Vagina (tissue), 2 donors: ENCODE results near the gene EP400. TPM values are rescaled to one million over a fixed set of nuclear protein-coding genes. Genes with fewer than 3 reads are reported as not detected.

Source experiments
- DNase-seq, 2 donors: peaks; one replicate each; pipeline ENCODE4 v3.0.0-alpha.2; 2017; ENCODE audit errors: extremely low spot score in 2 of 2
- H3K27ac ChIP-seq: fragments of 200-600 bp; sonication (generic); one replicate; pipeline ENCODE4 v1.5.1; 2019
- H3K27me3 ChIP-seq: fragments of 200-600 bp; sonication (generic); one replicate; pipeline ENCODE4 v1.5.1; 2019
- H3K36me3 ChIP-seq, 2 donors: fragments of 200-600 bp; sonication (generic); one replicate each; pipeline ENCODE4 v1.5.1; 2017 to 2019
- H3K4me1 ChIP-seq: fragments of 200-600 bp; sonication (generic); one replicate; pipeline ENCODE4 v1.5.1; 2019
- H3K4me3 ChIP-seq, 2 donors: fragments of 200-600 bp; sonication (generic); 1 replicate in 1 of 2; 2 replicates in 1 of 2; pipeline ENCODE4 v1.5.1; 2016 to 2019
- H3K9me3 ChIP-seq: fragments of 200-600 bp; sonication (generic); one replicate; pipeline ENCODE4 v1.5.1; 2019
- CTCF ChIP-seq, 3 experiments: fragments of 450-650 bp in 2 of 3; fragments of 200-600 bp in 1 of 3; sonication (generic) in 1 of 3; IDR thresholded peaks; one replicate each; pipeline ENCODE4 v1.5.1; 2017 to 2019; ENCODE audit warnings: antibody characterized with exemption in 3 of 3, mild to moderate bottlenecking in 2 of 3, moderate library complexity in 2 of 3
- POLR2A ChIP-seq, 2 donors: fragments of 450-650 bp; IDR thresholded peaks; one replicate each; pipeline ENCODE4 v1.6.1; 2017; ENCODE audit warnings: antibody characterized with exemption in 2 of 2, mild to moderate bottlenecking in 2 of 2, moderate library complexity in 2 of 2
- POLR2AphosphoS5 ChIP-seq, 2 donors: sonication (generic); formaldehyde crosslinking; IDR thresholded peaks; one replicate each; pipeline ENCODE4 v1.9.0; 2017; ENCODE audit warnings: antibody characterized with exemption in 2 of 2, mild to moderate bottlenecking in 2 of 2, low read depth in 1 of 2; ENCODE audit not compliant: insufficient read depth in 1 of 2
- intact Hi-C: fragments of 100-400 bp; cut with DNase I; formaldehyde crosslinking; loops from one replicate; pipeline ENCODE4 v1.15.1; 2023
- total RNA-seq: library from RNA; depleted of rRNA; stranded (reverse); fragments of >200 nt; gene quantifications from one replicate; pipeline ENCODE4 v1.2.3, GENCODE V29; 2016

Gene EP400
- total RNA-seq, 1 donor from 2014 or later = 35.6 TPM

DNA sequence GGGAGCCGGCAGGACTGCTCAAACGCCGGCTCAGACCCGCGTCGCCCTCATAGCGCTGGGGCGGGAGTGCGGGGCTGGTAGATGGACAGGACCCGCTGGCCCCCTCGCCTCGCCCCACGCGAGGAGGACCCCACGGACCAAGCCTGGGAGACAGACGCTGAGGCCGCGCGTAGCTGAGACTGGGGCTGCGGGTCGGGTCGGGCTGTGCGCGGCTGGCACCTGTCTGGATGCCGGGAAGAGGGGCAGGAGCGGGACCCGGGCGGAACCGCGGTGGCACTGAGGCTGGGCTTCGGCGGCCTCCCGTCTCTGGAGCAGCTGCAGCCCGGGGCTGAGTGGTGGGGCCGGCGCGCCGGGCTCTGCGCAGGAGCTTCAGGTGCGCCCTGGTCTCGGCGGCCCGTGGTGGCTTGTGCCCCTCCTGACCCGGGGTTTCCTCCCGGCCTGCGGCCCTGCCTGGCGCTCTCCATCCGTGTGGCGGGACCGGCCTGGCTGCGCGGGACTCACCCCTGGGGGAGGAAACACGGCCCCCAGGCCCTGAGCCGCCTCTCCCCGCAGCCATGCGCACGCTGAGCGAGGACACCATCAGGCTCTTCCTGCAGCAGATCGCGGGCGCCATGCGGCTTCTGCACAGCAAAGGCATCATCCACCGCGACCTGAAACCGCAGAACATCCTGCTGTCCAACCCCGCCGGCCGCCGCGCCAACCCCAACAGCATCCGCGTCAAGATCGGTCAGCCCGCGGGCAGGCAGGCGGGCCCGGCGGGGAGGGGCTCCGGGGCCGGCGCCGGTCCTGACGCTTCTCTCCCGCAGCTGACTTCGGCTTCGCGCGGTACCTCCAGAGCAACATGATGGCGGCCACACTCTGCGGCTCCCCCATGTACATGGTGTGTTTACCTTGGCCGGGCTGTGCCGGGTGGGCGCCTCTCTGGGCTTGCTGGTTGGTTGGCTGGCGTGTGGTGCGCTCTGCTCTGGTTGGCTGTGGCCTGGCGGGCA lies 41.4 kb upstream of the EP400 start:
- no peaks in the 10 kb centered on the region for H3K9me3 ChIP-seq
- DNase-seq = no peak
- intact Hi-C loops = no loop called here
- H3K4me1 ChIP-seq = peaks cover 34% of the 10 kb centered on the region
- no peaks in the 10 kb centered on the region for H3K27me3 ChIP-seq
- TF ChIP-seq POLR2AphosphoS5 (IDR thresholded peaks at IDR 0.05; ENCODE audit: insufficient read depth in 1 of 2, low read depth in 1 of 2) (no peak), CTCF (IDR thresholded peaks at IDR 0.05) (no peak), POLR2A (IDR thresholded peaks at IDR 0.05) (no peak)
- peaks cover 0 to 56% of the 10 kb centered on the region in 2 donors for H3K36me3 ChIP-seq
- H3K27ac ChIP-seq = no peak overlapping the region
- no peak overlapping the region for H3K4me3 ChIP-seq

DNA sequence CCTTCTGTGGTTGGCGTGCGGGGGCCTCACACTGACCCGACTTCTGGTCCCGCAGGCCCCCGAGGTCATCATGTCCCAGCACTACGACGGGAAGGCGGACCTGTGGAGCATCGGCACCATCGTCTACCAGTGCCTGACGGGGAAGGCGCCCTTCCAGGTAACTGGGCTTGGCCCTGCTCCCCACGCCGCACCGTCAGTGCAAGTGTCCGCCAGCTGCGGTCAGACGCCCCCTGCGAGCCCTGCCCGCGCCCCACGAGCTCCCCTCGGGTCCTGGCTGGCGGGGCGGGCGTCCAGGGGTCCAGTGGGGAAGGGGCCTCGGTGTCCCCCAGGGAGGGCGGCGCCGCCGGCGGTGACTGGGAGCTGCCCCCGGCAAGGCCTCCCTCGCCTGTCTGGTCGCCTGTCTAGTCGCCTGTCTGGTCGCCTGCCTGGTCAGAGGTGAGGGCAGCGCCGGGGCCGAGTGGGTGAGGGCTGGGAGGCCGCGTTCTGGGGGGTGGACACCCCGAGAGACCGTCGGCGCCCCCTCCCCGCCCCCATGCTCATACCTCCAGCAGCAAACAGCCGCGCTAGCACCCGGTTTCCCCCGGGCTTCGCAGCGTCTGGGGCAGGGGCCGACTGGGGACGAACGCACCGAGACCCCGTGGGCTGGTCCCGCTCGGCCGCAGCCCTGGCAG lies 40.5 kb upstream of the EP400 start:
- Histone ChIP-seq H3K36me3 (peaks cover 0 to 62% of the 10 kb centered on the region in 2 donors), H3K9me3 (no peaks in the 10 kb centered on the region), H3K4me3 (no peak overlapping the region), H3K4me1 (peaks cover 25% of the 10 kb centered on the region), H3K27ac (no peak overlapping the region), H3K27me3 (no peaks in the 10 kb centered on the region)
- intact Hi-C loops = no loop called here
- TF ChIP-seq POLR2A (IDR thresholded peaks at IDR 0.05) = no peak
- DNase-seq = no peak

- Histone ChIP-seq H3K9me3 (no peaks in the 10 kb centered on the region), H3K27me3 (no peaks in the 10 kb centered on the region), H3K4me3 (no peak overlapping the region), H3K4me1 (peaks cover 20% of the 10 kb centered on the region), H3K27ac (no peak overlapping the region), H3K36me3 (peaks cover 0 to 68% of the 10 kb centered on the region in 2 donors)
- no peak for DNase-seq
- intact Hi-C loops = no loop called here
- TF ChIP-seq POLR2A (IDR thresholded peaks at IDR 0.05) (no peak), CTCF (IDR thresholded peaks at IDR 0.05) (no peak), POLR2AphosphoS5 (IDR thresholded peaks at IDR 0.05; ENCODE audit: insufficient read depth in 1 of 2, low read depth in 1 of 2) (no peak)
Observed at GRCh38 chr12:131909752-131910219, 40.0 kb upstream of the EP400 start.

- Histone ChIP-seq H3K36me3 (peaks cover 0 to 75% of the 10 kb centered on the region in 2 donors), H3K4me1 (peaks cover 13% of the 10 kb centered on the region), H3K27me3 (no peaks in the 10 kb centered on the region), H3K4me3 (no peak overlapping the region), H3K9me3 (no peaks in the 10 kb centered on the region), H3K27ac (no peak overlapping the region)
- intact Hi-C loops = no loop called here
- TF ChIP-seq CTCF (IDR thresholded peaks at IDR 0.05) (no peak), POLR2A (IDR thresholded peaks at IDR 0.05) (no peak), POLR2AphosphoS5 (IDR thresholded peaks at IDR 0.05; ENCODE audit: insufficient read depth in 1 of 2, low read depth in 1 of 2) (no peak)
- no peak for DNase-seq
Observed at GRCh38 chr12:131910302-131911027, 39.3 kb upstream of the EP400 start.

GRCh38 chr12:131911028-131911650 lies 38.6 kb upstream of the EP400 start:
- Histone ChIP-seq H3K27ac (no peak overlapping the region), H3K36me3 (peaks cover 0 to 81% of the 10 kb centered on the region in 2 donors), H3K27me3 (no peaks in the 10 kb centered on the region), H3K4me1 (peaks cover 10% of the 10 kb centered on the region), H3K9me3 (no peaks in the 10 kb centered on the region), H3K4me3 (no peak overlapping the region)
- no peak for DNase-seq
- intact Hi-C loops = no loop called here
- TF ChIP-seq CTCF (IDR thresholded peaks at IDR 0.05) = no peak
- TF ChIP-seq POLR2A (IDR thresholded peaks at IDR 0.05) = no peak
- TF ChIP-seq POLR2AphosphoS5 (IDR thresholded peaks at IDR 0.05; ENCODE audit: insufficient read depth in 1 of 2, low read depth in 1 of 2) = no peak
